KBM-7 (cell line): ENCODE data around the gene CCDC183.
"Not testable (repeated sequence)": the region's sequence is repeated elsewhere in the genome, so short reads cannot be mapped to it uniquely, and the experiment has no call there.

ENCODE experiments used
- DNase-seq: peaks from one replicate; pipeline ENCODE4 v3.0.0-alpha.2; 2015
- in situ Hi-C: fragments of 300-500 bp; cut with MboI; formaldehyde crosslinking; loops from 2 replicates; pipeline ENCODE4 v1.14.3; 2020; ENCODE audit warnings: low sequenced_read_pairs, low pct_unique_long_range_greater_than_20kb, mixed read lengths

CCDC183 gene

GRCh38 chr9:136796238-136796774, at the start of gene CCDC183:
Gene CCDC183, plus strand, starts transcription at chr9:136796338. Its CDS starts 60 bp downstream, at chr9:136796398.
- no peak for DNase-seq
- in situ Hi-C loops: no loop called here

GRCh38 chr9:136746621-136747020, 49.5 kb upstream of the CCDC183 start:
- in situ Hi-C loops: no loop called here
- no peak for DNase-seq

- DNase-seq: no peak
- in situ Hi-C loops: no loop called here
Observed at GRCh38 chr9:136747161-136748060, 48.7 kb upstream of the CCDC183 start.

DNA sequence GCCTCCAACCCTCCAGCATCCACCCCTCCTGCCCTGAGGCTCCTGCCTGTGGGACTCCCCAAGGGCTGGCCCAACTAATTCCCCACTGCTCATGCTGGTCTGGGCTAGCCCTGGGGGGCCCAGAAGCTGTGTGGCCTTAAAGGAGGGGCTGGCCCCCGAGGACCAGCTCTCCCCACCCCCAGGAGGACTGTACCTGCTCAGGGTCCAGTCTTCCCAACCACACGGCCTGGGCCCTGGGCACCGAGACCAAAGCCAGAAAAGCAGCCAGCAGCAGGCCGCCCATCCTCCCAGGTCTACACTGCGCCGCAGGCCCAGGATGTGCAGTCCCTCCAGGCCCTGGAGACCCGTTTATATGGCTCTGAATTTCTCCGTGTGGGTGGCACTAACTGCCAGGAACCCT, 47.9 kb upstream of the CCDC183 start, which contains the start of gene LCN6:
LCN6 (minus strand) TSS at position 325 of the 400 bp plus-strand sequence; CDS start at position 283, 42 bp downstream.
- DNase-seq: no peak
- in situ Hi-C loops: no loop called here

DNA sequence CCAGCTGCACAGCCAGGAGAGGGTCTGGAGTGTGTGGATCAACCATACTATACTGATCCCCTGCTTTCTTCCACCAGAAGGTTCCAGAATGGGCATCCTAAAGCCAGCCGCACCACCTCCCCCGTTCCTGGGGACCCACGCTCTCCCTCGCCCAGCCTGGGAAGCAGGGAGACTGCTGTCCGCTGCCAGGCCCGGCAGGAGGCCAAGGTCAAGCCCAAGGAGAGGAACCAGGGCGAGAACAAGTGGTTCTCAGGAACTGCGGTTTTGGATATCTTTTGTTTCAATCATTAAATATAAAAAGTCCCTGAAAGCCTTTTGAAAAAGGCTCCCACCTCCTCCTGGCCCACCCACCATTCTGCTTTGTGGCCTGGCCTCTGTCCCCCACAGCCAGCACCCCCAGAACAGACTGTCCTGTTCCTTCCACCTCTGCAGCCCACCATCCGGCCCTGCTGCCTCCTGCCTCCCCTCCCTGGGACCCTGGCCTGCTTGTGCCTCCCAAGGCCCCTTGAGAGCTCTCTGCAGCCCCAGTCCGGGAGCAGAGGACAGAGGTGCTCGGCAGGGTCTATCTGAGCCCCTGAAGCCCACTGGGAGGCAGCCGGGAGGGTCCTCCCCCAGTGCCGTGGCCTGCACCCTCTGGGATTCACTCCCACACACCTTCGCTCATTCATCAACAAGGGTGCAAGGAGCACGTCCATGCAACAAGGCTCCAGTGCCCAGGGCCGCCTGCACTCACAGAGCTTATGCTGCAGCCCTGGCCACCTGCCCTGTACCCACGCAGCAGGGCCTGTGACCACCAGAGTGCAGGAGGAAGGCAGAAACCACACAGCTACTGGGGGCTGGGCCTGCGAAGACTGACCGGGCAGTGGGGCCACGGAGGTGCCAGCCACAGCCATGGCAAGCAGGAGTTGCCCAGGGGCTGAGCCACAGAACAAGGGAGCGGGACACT, 47.2 kb upstream of the CCDC183 start:
- in situ Hi-C loops: no loop called here
- DNase-seq: no peak

- in situ Hi-C loops: no loop called here
Observed at GRCh38 chr9:136750526-136750925, 45.6 kb upstream of the CCDC183 start.

GRCh38 chr9:136751244-136751643, 44.9 kb upstream of the CCDC183 start:
- in situ Hi-C loops: no loop called here

More at GRCh38 chr9:136750526-136750925, 45.6 kb upstream of the CCDC183 start:
- no peak for DNase-seq

GRCh38 chr9:136751814-136752213, 44.3 kb upstream of the CCDC183 start:
- DNase-seq: no peak
- in situ Hi-C loops: no loop called here

More at GRCh38 chr9:136751244-136751643, 44.9 kb upstream of the CCDC183 start:
- DNase-seq: no peak

- no peak for DNase-seq
- in situ Hi-C loops: no loop called here
Observed at GRCh38 chr9:136753371-136754058, 42.6 kb upstream of the CCDC183 start.

DNA sequence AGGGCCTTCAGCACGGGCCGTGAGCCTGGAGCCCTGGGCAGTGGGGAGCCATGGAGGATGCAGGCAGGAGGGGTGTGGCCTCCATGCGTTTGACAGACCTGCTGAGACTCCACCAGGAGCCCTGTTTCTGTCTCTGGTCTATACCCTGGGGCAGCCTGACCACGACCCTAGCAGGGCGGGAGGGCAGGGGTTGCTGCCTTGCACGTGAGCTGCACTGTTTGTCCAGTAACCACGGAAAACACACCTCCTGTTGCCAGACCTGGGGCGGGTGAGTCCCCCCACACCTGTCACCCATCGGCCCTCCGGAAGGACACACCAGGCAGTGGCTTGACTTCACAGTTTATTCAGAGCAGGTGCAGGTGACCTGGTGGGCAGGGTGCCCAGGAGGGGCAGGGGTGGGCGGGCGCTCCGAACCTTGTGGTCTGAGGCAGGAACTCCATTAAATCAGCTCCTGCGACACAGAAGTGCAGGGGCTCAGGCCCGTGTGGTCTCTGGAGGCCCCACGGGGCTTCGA, 42.0 kb upstream of the CCDC183 start:
- in situ Hi-C loops: no loop called here
- DNase-seq: no peak

DNA sequence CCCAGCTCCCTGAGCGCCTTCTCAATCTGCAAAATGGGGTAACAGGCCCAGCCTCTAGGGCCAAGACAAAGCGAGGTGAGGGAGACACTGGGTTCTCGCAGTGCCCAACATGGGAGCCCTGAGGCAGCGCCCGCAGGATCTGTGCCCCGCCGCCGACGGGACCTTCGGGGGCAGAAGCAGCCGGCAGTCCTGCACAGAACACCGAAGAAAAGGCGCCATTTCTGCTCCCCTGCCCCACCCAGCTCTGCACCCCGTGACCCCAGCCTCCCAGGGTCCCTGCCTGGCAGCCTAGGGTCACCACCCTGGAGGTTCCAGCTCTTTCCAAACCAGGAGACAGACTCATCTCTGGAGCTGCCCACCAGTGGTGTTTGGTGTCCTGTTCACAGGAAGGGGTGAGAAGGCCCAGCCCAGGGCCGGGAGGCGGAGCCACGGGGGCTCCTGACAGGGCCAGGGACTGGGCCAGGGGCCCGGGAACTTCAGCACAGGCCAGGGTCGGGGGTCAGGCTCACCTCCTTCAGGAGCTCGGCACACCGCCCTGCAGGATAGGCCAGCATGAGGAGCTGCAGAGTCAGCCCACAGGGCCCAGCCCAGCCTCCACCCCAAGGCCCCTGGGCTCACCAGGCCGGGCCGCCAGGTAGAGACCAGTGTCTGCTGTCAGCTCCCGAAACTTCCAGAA, 41.4 kb upstream of the CCDC183 start:
- DNase-seq: no peak
- in situ Hi-C loops: no loop called here

GRCh38 chr9:136755302-136756133, 40.6 kb upstream of the CCDC183 start:
- in situ Hi-C loops, DNase-seq: not testable (repeated sequence)

GRCh38 chr9:136756134-136756438, 40.1 kb upstream of the CCDC183 start:
- DNase-seq: no peak
- in situ Hi-C loops: no loop called here

- in situ Hi-C loops: no loop called here
- DNase-seq: no peak
Observed at GRCh38 chr9:136756836-136757235, 39.3 kb upstream of the CCDC183 start.

DNA sequence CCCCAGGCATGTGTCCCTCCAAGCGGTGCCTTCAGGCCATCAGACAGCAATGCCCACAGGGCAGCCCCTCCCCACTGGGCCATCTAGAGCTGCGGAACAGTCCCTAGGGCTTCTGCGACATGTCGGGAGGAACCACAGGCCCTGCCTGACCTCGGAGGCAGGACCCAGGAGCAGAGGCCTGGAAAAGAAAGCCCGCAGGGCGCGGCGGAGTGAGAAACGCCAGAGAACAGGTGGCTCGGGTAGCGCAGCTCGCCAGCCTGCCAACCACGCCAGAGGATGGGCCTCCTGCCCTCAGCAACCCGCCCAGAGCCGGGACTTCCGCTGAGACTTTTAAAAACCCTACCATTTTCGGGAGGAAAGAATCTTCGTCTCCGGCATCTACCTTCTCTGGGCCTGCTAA, 38.8 kb upstream of the CCDC183 start:
- in situ Hi-C loops: no loop called here
- DNase-seq: no peak

DNA sequence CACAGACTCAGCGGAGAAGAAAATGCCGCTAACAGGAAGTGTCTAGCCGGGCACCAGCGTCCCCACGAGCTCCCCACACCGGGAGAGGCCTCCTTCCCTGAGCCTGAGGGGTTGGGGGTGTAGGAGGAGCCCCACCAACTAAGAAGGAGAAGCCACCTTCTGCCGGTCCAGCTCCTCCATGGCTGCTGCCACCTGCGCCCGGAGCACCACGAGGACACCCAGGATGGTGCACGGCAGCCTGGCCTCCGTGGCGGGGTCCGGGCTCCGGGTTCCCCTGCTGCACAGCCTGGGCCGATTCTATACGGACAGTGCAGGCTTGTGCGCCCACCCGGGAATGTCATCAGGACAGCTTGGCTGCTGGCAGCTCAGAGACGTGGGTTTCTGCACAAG, 38.4 kb upstream of the CCDC183 start:
- in situ Hi-C loops: no loop called here
- no peak for DNase-seq

GRCh38 chr9:136759001-136759400, 37.1 kb upstream of the CCDC183 start:
- no peak for DNase-seq
- in situ Hi-C loops: no loop called here
